M059J (cell line): ENCODE results near the gene TTC39A. TPM values are rescaled to one million over a fixed set of nuclear protein-coding genes. Genes with fewer than 3 reads are reported as not detected.
A peak's percentile ranks its signal among the peaks of the same experiment; 100 is the strongest.
"Not testable (repeated sequence)": the region's sequence is repeated elsewhere in the genome, so short reads cannot be mapped to it uniquely, and the experiment has no call there.

Source experiments
- DNase-seq: peaks from one replicate; pipeline ENCODE4 v3.0.0-alpha.2; 2012; ENCODE audit warnings: low read depth
- total RNA-seq: library from RNA; depleted of rRNA; stranded (reverse); fragments of >200 nt; shearing (Covaris generic); gene quantifications from 2 replicates; pipeline ENCODE4 v1.2.3, GENCODE V29; 2014; rRNA removed

The TTC39A gene
- total RNA-seq, 1 experiment from 2014 or later, result 0.67 TPM

DNA sequence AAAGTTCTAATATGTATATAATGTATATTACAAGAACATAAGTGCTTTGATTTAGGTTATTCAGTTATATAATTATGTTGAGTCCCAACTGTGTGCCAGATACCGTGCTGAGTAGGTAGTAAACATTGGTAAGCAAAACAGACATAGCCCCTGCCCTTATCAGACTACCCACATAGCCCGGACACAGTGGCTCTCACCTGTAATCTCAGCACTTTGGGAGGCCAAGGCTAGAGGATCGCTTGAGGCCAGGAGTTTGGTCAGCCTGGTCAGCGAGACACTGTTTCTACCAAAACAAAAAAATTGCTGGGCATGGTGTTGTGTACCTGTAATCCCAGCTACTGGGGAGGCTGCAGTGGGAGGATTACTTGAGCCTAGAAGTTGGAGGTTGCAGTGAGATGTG is 63.6 kb downstream of the TTC39A start:
- DNase-seq, result no peak

DNA sequence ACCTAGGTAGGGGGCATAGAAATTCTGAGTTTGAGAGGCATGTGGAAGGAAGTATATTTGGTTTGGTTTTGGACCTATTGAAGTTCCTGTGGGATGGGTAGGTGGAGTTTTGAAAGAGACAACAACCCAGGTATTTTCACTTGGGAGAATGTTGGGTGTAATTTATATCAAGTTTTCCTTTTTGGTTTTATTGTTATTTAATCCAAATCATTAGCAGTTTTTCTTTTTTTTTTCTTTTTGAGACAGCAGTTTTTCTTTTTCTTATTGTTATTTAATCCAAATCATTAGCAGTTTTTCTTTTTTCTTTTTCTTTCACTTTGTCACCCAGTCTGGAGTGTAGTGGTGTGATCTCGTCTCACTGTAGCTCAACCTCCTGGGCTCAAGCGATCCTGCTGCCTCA is 64.2 kb downstream of the TTC39A start:
- no peak for DNase-seq

DNA sequence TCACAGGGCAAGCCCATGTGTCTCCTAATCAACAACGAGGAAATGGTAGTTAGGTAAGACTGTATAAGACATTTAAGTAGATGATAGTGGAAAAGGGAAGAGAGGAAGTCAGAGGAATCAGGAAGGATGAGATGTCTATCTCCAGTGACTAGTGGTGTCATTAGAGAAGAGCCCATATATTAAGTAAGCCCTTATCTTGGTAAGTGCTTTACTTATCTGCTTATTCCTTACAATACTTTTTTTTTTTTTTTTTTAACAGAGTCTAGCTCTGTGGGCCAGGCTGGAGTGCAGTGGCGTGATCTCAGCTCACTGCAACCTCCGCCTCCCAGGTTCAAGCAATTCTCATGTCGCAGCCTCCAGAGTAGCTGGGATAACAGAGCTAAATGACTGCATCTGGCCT is 64.7 kb downstream of the TTC39A start:
- DNase-seq, result no peak

DNA sequence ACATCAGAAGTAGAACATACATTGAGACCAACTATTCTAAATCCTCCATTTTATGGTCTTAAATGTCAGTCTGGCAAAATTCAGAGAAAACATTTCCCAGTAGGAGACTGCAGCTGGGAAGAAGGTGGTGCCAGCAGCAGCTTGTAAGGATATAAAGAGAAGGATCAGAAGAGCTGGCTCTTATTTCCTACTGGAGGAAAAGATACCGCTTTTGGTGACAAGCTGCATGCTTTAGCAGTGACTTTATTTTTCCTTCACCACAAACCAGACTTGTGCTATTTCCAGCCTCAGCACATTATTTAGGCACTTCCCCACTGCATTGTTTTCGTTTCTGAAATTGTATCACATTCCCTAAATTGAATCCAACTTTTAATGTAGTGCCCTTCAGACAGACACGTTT is 65.9 kb downstream of the TTC39A start:
- DNase-seq, result peak; percentile 96

DNA sequence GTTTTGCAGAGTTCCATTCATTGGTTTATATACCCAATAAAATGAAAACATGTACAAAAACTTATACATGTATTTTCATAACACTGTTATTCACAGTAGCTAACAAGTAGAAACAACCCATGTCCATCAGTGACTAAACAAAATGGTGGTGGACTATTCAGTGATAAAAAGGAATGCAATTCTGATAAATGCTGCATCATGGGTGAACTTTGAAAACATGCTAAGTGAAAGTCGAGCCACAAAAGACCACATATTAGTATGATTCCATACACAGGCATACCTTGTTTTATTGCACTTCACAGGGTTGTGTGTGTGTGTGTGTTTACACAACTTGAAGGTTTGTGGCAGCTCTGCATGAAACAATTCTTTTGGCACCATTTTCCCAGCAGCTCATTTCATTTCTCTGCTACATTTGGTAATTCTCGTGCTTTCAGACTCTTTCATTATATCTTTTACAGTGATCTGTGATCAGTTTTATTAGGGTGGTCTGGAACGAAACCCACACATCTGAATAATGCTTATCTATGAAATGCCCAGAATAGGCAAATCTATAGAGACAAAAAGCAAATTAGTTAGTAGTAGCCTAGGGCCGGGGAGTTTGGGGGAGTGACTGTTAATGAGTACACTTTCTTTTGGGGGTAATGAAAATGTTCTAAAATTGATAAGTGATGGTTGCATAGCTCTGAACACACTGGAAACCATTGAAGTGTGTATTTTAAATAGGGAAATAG is 67.0 kb downstream of the TTC39A start:
- DNase-seq, result no peak

DNA sequence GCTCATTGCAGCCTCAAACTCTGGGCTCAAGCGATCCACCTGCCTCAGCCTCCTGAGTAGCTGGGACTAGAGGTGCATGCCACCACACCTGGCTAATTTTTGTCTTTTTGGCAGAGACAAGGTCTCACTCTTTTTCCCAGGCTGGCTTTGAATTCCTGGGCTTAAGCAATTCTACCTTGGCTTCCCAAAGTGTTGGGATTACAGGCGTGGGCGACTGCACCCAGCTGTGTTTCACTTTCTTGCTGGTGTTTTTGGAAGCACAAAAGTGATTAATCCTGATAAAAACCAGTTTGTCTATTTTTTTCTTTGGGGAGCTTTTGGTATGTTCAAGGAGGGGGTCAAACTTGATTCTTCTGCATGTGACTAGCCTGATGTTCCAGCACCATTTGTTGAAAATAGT is 75.0 kb downstream of the TTC39A start:
- DNase-seq, result no peak

DNA sequence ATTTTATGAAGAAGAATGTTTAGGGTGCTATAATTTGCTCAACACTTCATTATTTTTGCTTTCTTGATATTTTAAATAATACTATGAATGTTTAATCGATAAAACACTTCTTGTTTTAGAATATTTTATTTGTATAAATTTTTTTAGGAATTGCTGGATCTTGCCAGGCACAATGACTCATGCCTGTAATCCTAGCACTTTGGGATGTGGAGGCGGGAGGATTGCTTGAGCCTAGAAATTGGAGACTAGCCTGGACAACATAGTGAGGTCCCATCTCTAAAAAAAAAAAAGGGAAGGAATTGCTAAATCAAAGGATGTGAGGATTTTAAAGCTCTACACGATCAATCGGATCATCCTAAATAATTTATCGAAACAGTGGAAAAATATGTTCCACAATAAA is 76.7 kb downstream of the TTC39A start:
- DNase-seq, result peak; percentile 43

DNA sequence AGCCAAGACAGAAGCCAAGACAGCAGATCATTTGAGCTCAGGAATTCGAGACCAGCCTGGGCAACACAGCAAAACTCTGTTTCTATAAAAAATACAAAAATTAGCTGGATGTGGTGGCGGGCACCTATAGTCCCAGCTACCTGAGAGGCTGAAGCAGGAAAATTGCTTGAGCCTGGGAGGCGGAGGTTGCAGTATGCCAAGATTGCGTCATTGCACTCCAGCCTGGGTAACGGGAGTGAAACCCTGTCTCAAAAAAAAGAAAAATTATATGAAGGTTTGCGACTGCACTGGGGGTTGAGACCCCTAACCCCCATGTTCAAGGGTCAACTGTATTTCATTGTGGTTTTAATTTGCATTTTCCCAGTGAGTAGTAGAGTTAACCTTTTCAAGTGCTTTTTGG is 78.0 kb downstream of the TTC39A start:
- no peak for DNase-seq

DNA sequence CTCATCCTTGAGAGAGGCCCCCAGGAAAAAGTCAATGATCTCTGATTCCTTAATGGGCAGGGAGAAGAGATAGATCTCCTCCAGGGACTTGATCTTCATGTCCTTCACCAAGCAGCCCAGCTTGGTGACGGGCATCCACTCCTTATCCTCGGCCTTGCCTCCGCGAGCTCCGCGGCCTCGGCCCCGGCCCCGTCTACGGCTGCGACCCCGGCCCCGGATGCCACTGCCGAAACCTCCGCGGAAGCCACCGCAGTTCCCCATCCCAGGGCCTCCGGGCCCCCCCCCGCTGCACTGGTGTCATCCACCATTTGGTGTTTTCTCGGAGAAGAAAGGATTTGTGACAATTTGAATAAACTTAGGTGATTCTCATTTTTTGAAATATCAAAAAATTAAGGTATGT is 79.2 kb downstream of the TTC39A start:
- not testable (repeated sequence) for DNase-seq

DNA sequence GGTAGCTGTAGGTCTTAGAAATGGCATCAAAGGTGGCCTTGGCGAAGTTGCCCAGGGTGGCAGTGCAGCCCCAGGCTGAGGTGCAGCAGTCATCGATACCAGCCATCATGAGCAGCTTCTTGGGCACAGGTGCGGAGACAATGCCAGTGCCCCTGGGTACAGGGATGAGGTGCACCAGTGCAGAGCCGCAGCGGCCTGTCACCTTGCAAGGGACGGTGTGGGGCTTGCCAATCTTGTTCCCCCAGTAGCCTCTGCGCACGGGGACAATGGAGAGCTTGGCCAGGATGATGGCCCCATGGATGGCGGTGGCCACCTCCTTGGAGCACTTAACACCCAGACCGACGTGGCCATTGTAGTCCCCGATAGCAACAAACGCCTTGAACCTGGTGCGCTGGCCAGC is 79.6 kb downstream of the TTC39A start:
- DNase-seq, result not testable (repeated sequence)

DNA sequence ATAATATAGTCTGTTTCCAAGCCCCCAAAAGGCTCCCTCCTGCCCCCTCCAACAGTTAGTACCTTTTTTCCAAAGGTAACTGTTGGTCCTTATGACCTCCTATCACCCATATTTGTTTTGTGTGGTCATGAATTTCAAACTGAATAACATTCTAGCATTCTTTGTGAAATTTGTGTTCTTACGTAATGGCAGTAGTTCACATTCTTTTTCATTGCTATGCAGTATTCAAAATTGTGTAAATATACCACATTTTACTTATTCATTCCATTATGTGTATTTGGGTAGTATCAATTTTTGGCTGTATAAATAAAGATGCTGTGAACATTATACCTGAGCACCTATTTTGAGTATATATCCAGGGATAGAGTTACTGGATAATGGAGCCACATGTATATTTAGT is 80.9 kb downstream of the TTC39A start:
- DNase-seq, result no peak

DNA sequence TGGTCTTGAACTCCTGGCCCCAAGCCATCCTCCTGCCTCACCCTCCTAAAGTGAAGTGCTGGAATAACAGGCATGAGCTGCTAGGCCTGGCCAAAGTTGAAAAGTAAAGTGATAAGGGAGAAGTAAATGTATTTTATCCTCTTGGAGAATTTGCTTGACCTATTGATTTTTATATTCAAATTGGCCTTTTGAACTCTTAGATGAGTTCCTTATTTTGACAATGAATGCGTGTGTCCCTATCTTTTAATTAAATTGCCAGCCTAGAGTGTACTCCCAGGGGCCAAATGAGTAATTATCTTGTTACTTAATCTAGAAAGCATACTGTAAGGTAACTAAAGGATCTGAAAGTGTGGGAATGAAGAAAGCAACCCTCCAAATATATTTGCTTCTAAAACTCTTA is 82.9 kb downstream of the TTC39A start:
- DNase-seq, result peak; percentile 42

DNA sequence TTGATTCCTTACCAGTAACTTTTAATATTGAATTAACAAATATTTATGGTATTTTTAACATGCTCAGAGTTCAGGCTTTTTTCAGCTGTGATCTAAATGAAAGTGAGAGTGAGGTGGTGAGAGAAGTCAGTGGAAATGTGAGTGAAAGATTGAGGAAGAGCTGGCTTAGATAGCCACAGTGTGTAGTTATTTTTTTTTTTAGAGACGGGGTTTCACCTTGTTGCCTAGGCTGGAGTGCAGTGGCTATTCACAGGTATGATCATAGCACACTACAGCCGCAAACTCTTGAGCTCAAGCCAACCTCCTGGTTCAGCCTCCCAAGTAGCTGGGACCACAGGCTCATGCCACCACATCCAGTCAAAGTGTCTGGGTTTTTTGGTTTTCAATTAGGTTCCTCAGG is 83.3 kb downstream of the TTC39A start:
- no peak for DNase-seq

DNA sequence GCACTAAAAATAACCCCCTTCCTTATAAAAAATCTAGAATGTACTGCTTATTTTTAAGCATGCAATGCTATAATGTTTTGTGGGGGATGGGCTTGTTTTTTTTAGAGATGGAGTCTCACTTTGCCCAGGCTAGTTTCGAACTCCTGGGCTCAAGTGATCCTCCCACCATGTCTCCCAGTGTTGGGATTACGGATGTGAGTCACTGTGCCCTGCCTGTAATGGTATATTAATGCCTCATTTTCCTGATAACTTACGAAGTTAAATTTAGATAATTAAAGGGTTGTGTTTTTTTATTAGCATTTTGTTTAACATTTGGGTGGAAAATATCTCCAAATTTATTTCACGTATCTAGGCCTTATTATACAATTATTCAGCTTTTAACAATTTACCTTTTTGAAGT is 87.8 kb downstream of the TTC39A start:
- DNase-seq, result peak; percentile 42

DNA sequence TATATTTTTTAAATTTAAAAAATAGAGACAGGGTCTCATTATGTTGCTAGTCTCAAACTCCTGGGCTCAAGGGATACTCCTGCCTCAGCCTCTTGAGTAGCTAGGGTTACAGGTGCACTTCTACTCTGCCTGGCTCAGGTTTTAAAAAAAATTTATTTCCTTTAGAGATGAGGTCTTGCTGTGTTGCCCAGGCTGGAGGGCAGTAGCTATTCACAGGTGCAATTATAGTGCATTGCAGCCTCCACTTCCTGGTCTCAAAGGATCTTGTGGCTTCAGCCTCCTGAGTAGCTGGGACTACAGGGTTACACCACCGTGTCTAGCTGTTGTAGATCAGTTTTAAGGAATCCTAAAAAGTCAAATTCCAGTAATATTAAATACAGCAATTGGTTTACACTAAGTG is 89.2 kb downstream of the TTC39A start:
- no peak for DNase-seq

DNA sequence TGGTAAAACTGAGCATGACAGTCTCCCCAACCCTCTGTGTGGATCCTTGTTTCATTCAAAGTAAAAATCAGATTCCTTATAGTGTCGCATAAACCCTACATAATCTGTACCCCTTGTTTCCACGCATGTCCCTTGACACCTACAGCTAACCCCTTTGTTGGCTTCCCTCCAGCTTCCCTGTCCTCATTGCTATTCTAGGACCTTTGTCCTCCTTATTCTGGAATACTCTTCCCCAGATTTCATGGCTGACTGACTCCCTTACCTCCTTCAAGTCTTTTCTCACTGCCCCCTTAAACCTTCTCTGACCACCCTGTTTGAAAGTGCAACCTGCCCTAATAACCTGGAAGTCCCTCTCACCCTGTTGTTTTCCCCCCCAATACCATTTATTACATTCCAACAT is 90.3 kb downstream of the TTC39A start:
- no peak for DNase-seq

DNA sequence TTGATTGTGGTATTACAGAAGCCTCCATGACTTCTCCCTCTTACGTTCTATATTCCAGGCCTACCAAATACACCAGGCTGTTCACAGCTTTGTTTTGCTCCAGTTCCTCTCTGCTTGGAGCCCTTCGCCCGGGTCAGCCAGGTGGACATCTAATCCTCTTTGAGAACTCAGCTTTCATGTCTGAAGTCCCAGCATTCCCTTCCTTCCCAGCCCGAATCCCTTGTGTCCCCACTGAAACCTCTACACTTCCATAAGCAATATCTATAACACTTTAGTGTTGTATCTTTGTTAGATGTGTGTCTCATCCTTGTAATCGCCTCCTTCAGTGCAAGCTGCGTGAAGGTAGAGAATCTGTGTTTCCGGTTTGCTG is 92.3 kb downstream of the TTC39A start:
- no peak for DNase-seq

DNA sequence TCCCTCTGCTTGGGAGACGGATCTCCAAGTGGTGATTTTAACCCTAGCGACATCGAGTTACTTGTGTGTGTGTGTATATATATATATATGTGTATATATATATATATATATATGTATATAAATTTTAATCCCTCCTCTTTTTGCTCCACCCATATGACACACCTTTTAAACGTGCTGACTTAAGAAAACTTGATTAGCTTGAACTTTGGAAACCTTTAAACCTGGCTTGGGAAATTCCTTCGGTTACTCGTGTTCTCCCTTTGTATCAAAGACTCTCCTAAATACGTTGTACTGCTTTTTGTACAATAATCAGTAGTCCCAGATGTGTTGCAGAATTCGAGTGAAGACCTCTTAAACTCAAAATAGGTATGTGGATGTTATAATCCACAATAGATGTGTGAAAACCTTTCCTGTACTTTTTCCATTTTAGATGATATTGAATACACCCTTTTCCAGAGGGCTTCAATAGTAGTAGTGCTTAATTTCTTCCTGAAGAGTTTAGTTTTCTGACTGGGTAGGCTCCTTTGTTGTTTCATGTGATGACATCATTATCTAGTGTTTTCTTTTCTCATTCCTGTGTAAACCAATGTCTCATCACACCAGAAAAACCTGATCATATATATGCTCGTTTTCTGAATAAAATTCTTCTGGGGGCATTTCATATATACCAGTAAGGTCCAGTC is 92.9 kb downstream of the TTC39A start:
- DNase-seq, result peak; percentile 48

Other genes starting within 250 kb of the TTC39A start
- not detected in 2 replicates for gene C1orf185, start 228.3 kb downstream of the TTC39A start, total RNA-seq
- 195 and 237 TPM in 2 replicates for gene RNF11, start 94.3 kb downstream of the TTC39A start, total RNA-seq
- gene EPS15, start 188.7 kb upstream of the TTC39A start, total RNA-seq, result 28.0 and 46.1 TPM in 2 replicates